Measurements from ENCODE around the gene PPARGC1A. TPM values are rescaled to one million over a fixed set of nuclear protein-coding genes. Genes with fewer than 3 reads are reported as not detected.

Gene PPARGC1A
- total and polyA plus RNA-seq, 2 donors (not counting 3 experiments of a cell fraction or from before 2014, with no cell fraction given): not detected

- H3K9me1 ChIP-seq (replicated peaks; ENCODE audit: control insufficient read depth, extremely low read depth, insufficient read depth, low read length): no peaks in the 10 kb centered on the region
- H4K20me1 ChIP-seq (replicated peaks; ENCODE audit: control insufficient read depth, extremely low read depth, insufficient read depth, low read length): no peaks in the 10 kb centered on the region
- intact Hi-C loops (cut with micrococcal nuclease) (no loop called here), dilution Hi-C loops (cut with MboI; ENCODE audit: extremely low pct_ligation_motif_present, low sequenced_read_pairs) (no loop called here)
- no peaks in the 10 kb centered on the region for H3K4me1 ChIP-seq (ENCODE audit: control insufficient read depth, extremely low read depth, insufficient read depth, low read length)
- H3K27ac ChIP-seq (ENCODE audit: insufficient read depth, low read depth, low read length): no peak overlapping the region
- no peaks in the 10 kb centered on the region for H3K79me2 ChIP-seq (ENCODE audit: control insufficient read depth, insufficient read depth, low read length)
- H3K4me3 ChIP-seq (replicated peaks in 1 of 3; ENCODE audit: insufficient read depth in 1 of 3, low read depth in 1 of 3, low read length in 3 of 3): no peak overlapping the region
- CTCF ChIA-PET: no interaction called here
- no peak overlapping the region for H2AFZ ChIP-seq (ENCODE audit: low read depth, low read length)
- TF ChIP-seq CTCF (IDR thresholded peaks at IDR 0.05; ENCODE audit: extremely low read depth in 1 of 2, insufficient read depth in 1 of 2, low read depth in 1 of 2, low read length in 2 of 2) (no peak), JUN (IDR thresholded peaks at IDR 0.05; ENCODE audit: borderline replicate concordance, insufficient read depth, insufficient read length, low read depth) (no peak), POLR2A (IDR thresholded peaks at IDR 0.05; ENCODE audit: low read depth, low read length) (no peak), FOS (IDR thresholded peaks at IDR 0.05; ENCODE audit: borderline replicate concordance, insufficient read depth, low read length) (no peak)
- FAIRE-seq (no peak), DNase-seq (ENCODE audit: low read depth, low spot score) (no peak)
- no peak overlapping the region for H3K9ac ChIP-seq (replicated peaks; ENCODE audit: extremely low read depth, insufficient read depth, low read length)
- no TSS peak for BruUV-seq (replicated peaks)
- H3K27me3 ChIP-seq (ENCODE audit: control insufficient read depth in 2 of 2, insufficient read depth in 2 of 2, low read length in 2 of 2): no peaks in the 10 kb centered on the region
- POLR2A ChIA-PET: no interaction called here
- no peak overlapping the region for H3K4me2 ChIP-seq (ENCODE audit: insufficient read depth, low read length)
- H3K9me3 ChIP-seq (replicated peaks; ENCODE audit: control insufficient read depth, insufficient read depth, low read length): no peaks in the 10 kb centered on the region
- H3K36me3 ChIP-seq (ENCODE audit: control insufficient read depth in 2 of 2, extremely low read depth in 1 of 2, insufficient read depth in 2 of 2, low read length in 2 of 2): no peaks in the 10 kb centered on the region
Observed at GRCh38 chr4:23906839-23907238, 17.0 kb upstream of the PPARGC1A start.

- Histone ChIP-seq H3K4me3 (replicated peaks in 1 of 3; ENCODE audit: insufficient read depth in 1 of 3, low read depth in 1 of 3, low read length in 3 of 3) (no peak overlapping the region), H3K4me1 (ENCODE audit: control insufficient read depth, extremely low read depth, insufficient read depth, low read length) (no peaks in the 10 kb centered on the region), H3K9me3 (replicated peaks; ENCODE audit: control insufficient read depth, insufficient read depth, low read length) (no peaks in the 10 kb centered on the region), H3K27me3 (ENCODE audit: control insufficient read depth in 2 of 2, insufficient read depth in 2 of 2, low read length in 2 of 2) (no peaks in the 10 kb centered on the region), H3K36me3 (ENCODE audit: control insufficient read depth in 2 of 2, extremely low read depth in 1 of 2, insufficient read depth in 2 of 2, low read length in 2 of 2) (no peaks in the 10 kb centered on the region), H3K9ac (replicated peaks; ENCODE audit: extremely low read depth, insufficient read depth, low read length) (no peak overlapping the region), H3K4me2 (ENCODE audit: insufficient read depth, low read length) (no peak overlapping the region), H4K20me1 (replicated peaks; ENCODE audit: control insufficient read depth, extremely low read depth, insufficient read depth, low read length) (no peaks in the 10 kb centered on the region), H3K27ac (ENCODE audit: insufficient read depth, low read depth, low read length) (no peak overlapping the region), H3K9me1 (replicated peaks; ENCODE audit: control insufficient read depth, extremely low read depth, insufficient read depth, low read length) (no peaks in the 10 kb centered on the region), H3K79me2 (ENCODE audit: control insufficient read depth, insufficient read depth, low read length) (no peaks in the 10 kb centered on the region), H2AFZ (ENCODE audit: low read depth, low read length) (no peak overlapping the region)
- dilution Hi-C loops (cut with MboI; ENCODE audit: extremely low pct_ligation_motif_present, low sequenced_read_pairs) (no loop called here), intact Hi-C loops (cut with micrococcal nuclease) (no loop called here)
- POLR2A ChIA-PET: no interaction called here
- CTCF ChIA-PET: no interaction called here
- DNase-seq (ENCODE audit: low read depth, low spot score) (no peak), FAIRE-seq (no peak)
- TF ChIP-seq FOS (IDR thresholded peaks at IDR 0.05; ENCODE audit: borderline replicate concordance, insufficient read depth, low read length) (no peak), CTCF (IDR thresholded peaks at IDR 0.05; ENCODE audit: extremely low read depth in 1 of 2, insufficient read depth in 1 of 2, low read depth in 1 of 2, low read length in 2 of 2) (no peak), POLR2AphosphoS5 (IDR thresholded peaks at IDR 0.05; ENCODE audit: insufficient read depth, low read depth, low read length) (no peak), MYC (IDR thresholded peaks at IDR 0.05; ENCODE audit: low read depth, low read length) (no peak), JUN (IDR thresholded peaks at IDR 0.05; ENCODE audit: borderline replicate concordance, insufficient read depth, insufficient read length, low read depth) (no peak), POLR2A (IDR thresholded peaks at IDR 0.05; ENCODE audit: low read depth, low read length) (no peak), EZH2 (IDR thresholded peaks at IDR 0.05; ENCODE audit: borderline replicate concordance, low read depth, low read length, severe bottlenecking) (no peak), MAX (IDR thresholded peaks at IDR 0.05; ENCODE audit: insufficient read depth, insufficient read length) (no peak), GATA2 (IDR thresholded peaks at IDR 0.05; ENCODE audit: insufficient read depth, insufficient read length, low read depth, low read length) (no peak)
- no TSS peak for BruUV-seq (replicated peaks)
Observed at GRCh38 chr4:23904639-23905071, 14.8 kb upstream of the PPARGC1A start.
